B cell (primary cell): ENCODE data around the gene CMC1. TPM values are rescaled to one million over a fixed set of nuclear protein-coding genes. Genes with fewer than 3 reads are reported as not detected.
A peak's percentile ranks its signal among the peaks of the same experiment; 100 is the strongest.

ENCODE experiments used
- ATAC-seq: fragments of 200-7000 bp; cut with Tn5 transposase; one replicate; pipeline ENCODE4 v1.10.0; 2021; ENCODE audit warnings: low read depth, mild to moderate bottlenecking, moderate number of reproducible peaks, moderate library complexity
- CTCF ChIA-PET: fragments of 350-600 bp; sonication (Branson Sonifier 250); formaldehyde crosslinking; loops from one replicate; lab custom pipeline; 2021; ENCODE audit warnings: antibody characterized with exemption, inconsistent platforms; lab: Charles Lee
- POLR2A ChIA-PET: fragments of 350-600 bp; sonication (Branson Sonifier 250); formaldehyde crosslinking; loops from one replicate; lab custom pipeline; 2021; ENCODE audit warnings: antibody characterized with exemption; lab: Charles Lee
- DNase-seq: peaks from one replicate; pipeline ENCODE4 v3.0.0; 2013
- H2AFZ ChIP-seq: 2 replicates; pipeline ENCODE4 v1.6.1; 2012; ENCODE audit warnings: mild to moderate bottlenecking, low read depth, low read length; ENCODE audit not compliant: insufficient read depth, poor library complexity, severe bottlenecking
- H3K27ac ChIP-seq, 2 donors: 1 replicate in 1 of 2; 2 replicates in 1 of 2; pipeline ENCODE4 v1.5.1; 2012 to 2013; ENCODE audit warnings: low read length in 2 of 2, mild to moderate bottlenecking in 2 of 2, moderate library complexity in 1 of 2
- H3K27me3 ChIP-seq, 4 experiments: fragments of 200-600 bp in 1 of 4; sonication (generic) in 1 of 4; replicated peaks in 1 of 4; 1 replicate in 2 of 4; 2 replicates in 2 of 4; pipeline versions ENCODE4 v1.6.1 to v1.7.0; 2013 to 2016; ENCODE audit warnings: low read length in 3 of 4, mild to moderate bottlenecking in 2 of 4, mixed read lengths in 1 of 4, moderate library complexity in 1 of 4; ENCODE audit not compliant: insufficient read depth in 4 of 4, control insufficient read depth in 3 of 4; ENCODE audit errors: control extremely low read depth in 1 of 4
- H3K36me3 ChIP-seq, 2 experiments: replicated peaks in 1 of 2; 1 replicate in 1 of 2; 2 replicates in 1 of 2; pipeline versions ENCODE4 v1.6.1 to v1.7.1; 2013; ENCODE audit warnings: low read length in 1 of 2; ENCODE audit not compliant: insufficient read depth in 2 of 2, control insufficient read depth in 1 of 2; ENCODE audit errors: control extremely low read depth in 1 of 2, extremely low read depth in 1 of 2
- H3K4me1 ChIP-seq, 2 donors: fragments of 200-600 bp in 1 of 2; sonication (generic) in 1 of 2; 1 replicate in 1 of 2; 2 replicates in 1 of 2; pipeline versions ENCODE4 v1.5.1 to v1.6.1; 2013 to 2017; ENCODE audit warnings: low read length in 2 of 2; ENCODE audit not compliant: control insufficient read depth in 2 of 2, insufficient read depth in 2 of 2
- H3K4me2 ChIP-seq: replicated peaks from 2 replicates; pipeline ENCODE3; 2012; ENCODE audit warnings: mild to moderate bottlenecking, low read depth, low read length; ENCODE audit not compliant: poor library complexity, severe bottlenecking
- H3K4me3 ChIP-seq, 5 experiments: fragments of 200-600 bp in 1 of 5; sonication (generic) in 1 of 5; 1 replicate in 3 of 5; 2 replicates in 2 of 5; pipeline versions ENCODE4 v1.5.1 to v1.7.0; 2011 to 2016; ENCODE audit warnings: low read length in 4 of 5, mild to moderate bottlenecking in 4 of 5, low read depth in 2 of 5, control low read depth in 1 of 5, moderate library complexity in 1 of 5; ENCODE audit not compliant: insufficient read depth in 1 of 5; ENCODE audit errors: control extremely low read depth in 1 of 5, extremely low read depth in 1 of 5
- H3K79me2 ChIP-seq: fragments of 200-600 bp; sonication (generic); one replicate; pipeline ENCODE4 v1.6.0; 2016; ENCODE audit warnings: low read length; ENCODE audit not compliant: control insufficient read depth, insufficient read depth
- H3K9ac ChIP-seq: fragments of 200-600 bp; sonication (generic); 2 replicates; pipeline ENCODE4 v1.6.1; 2017; ENCODE audit warnings: mild to moderate bottlenecking, low read length, moderate library complexity
- H3K9me3 ChIP-seq, 3 donors: one replicate each; pipeline versions ENCODE4 v1.6.1 to v1.7.1; 2013; ENCODE audit warnings: low read length in 2 of 3; ENCODE audit not compliant: control insufficient read depth in 2 of 3, insufficient read depth in 1 of 3; ENCODE audit errors: control extremely low read depth in 1 of 3
- H4K20me1 ChIP-seq: 2 replicates; pipeline ENCODE4 v1.6.0; 2012; ENCODE audit warnings: mild to moderate bottlenecking, low read length; ENCODE audit not compliant: insufficient read depth, control insufficient read depth, poor library complexity, severe bottlenecking
- H3K27ac Mint-ChIP-seq: one replicate; pipeline ENCODE4 v1.8.0; 2021; ENCODE audit warnings: mixed read lengths
- H3K27me3 Mint-ChIP-seq: one replicate; pipeline ENCODE4 v1.8.0; 2021; ENCODE audit warnings: mixed read lengths
- H3K4me1 Mint-ChIP-seq: one replicate; pipeline ENCODE4 v1.8.0; 2021; ENCODE audit warnings: mixed read lengths
- H3K4me3 Mint-ChIP-seq: one replicate; pipeline ENCODE4 v1.8.0; 2021; ENCODE audit warnings: mixed read lengths
- H3K9me3 Mint-ChIP-seq: one replicate; pipeline ENCODE4 v1.8.0; 2022; ENCODE audit warnings: mixed read lengths; ENCODE audit not compliant: insufficient read depth
- EZH2 ChIP-seq: IDR thresholded peaks from 2 replicates; pipeline ENCODE4 v1.6.1; 2012; ENCODE audit warnings: borderline replicate concordance, low read depth, mild to moderate bottlenecking, moderate library complexity, low read length; ENCODE audit not compliant: insufficient read depth, poor library complexity, severe bottlenecking
- WGBS: methylation state at CpG from one replicate; pipeline ENCODE4 v1.1.5; 2013; ENCODE audit warnings: missing lambda C conversion rate; ENCODE audit not compliant: insufficient coverage; 5-methylcytosine and 5-hydroxymethylcytosine counted together
- intact Hi-C: fragments of 100-400 bp; cut with micrococcal nuclease; formaldehyde crosslinking; loops from one replicate; pipeline ENCODE4 v1.10.0; 2022
- polyA minus RNA-seq: library from RNA; depleted of rRNA, polyadenylated mRNA; stranded (reverse); fragments of >200 nt; gene quantifications from 2 replicates; pipeline ENCODE4 v1.2.3, GENCODE V29; 2012
- polyA plus RNA-seq: library from polyadenylated mRNA; depleted of rRNA; stranded (reverse); fragments of >200 nt; gene quantifications from 2 replicates; pipeline ENCODE4 v1.2.3, GENCODE V29; 2012
- total RNA-seq, 2 donors: library from RNA; stranded (reverse); fragments of 120-200 nt in 1 of 2; gene quantifications; 1 replicate in 1 of 2; 2 replicates in 1 of 2; pipeline versions ENCODE4 v1.2.3 to v1.2.4, GENCODE V29; 2013 to 2022
- TF ChIP-seq, protein P1 (sequence below): fragments of 200-600 bp; IDR thresholded peaks from one replicate; pipeline ENCODE4 v1.8.0; 2022; ENCODE audit warnings: antibody characterized with exemption, mild to moderate bottlenecking

Gene CMC1, protein sequence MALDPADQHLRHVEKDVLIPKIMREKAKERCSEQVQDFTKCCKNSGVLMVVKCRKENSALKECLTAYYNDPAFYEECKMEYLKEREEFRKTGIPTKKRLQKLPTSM
- 14.5 and 16.7 TPM in 2 replicates for total RNA-seq
- total RNA-seq (2013), result 8.7 TPM
- polyA plus RNA-seq, result 6.6 and 6.7 TPM in 2 replicates
- polyA minus RNA-seq, result 3.0 and 3.9 TPM in 2 replicates

DNA sequence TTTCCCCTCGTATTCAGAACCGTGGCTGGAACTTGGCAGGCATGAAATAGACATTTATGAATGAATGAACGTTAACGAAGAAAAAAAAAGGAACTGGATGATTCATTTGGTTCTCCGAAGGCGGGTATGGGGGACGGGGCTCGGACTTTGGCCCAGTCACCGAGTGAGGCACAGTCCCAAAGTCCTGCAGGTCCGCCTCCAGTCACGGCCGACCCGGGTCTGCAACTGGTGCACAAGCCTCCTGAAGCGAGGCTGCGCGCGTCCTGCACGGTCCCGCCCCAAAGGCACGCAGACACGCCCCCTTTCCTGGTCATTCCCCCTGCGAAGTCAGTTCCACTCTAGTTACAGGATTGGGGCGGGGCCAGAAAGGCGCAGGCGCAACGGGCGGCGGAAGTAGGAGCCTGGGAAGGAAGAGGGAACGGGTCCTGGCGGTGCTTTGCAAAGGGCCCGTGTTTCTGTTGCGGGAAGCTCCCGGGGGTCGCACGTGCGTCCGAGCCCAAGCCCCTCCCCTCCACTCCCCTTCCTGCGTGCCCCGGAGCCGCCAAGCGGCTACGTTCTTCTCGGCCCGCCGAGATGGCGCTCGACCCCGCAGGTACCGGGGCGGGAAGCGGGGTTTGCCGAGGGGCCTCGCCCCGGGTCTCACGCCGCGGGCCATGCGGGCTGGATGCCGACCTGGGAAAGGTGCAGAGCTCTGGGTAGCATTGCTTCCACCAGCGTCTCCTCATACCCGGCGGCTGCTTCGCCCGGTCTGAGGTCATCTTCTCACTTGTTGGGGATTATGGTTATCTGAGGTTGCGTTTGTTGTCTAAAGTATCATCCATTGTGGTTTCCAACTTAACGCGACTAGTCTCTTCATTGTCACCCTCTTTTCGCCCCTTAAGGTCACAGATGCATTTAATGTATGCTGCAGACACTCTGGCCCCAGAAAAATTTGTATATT is at the start of gene CMC1:
CMC1 (plus strand) TSS at position 399 of the 940 bp plus-strand sequence; CDS start at position 574, 175 bp downstream.
- ATAC-seq (peak; percentile 95), DNase-seq (peak; percentile 87)
- intact Hi-C loops, result loop anchor here (1.0 kb wide), 2 partner anchors 107 to 757 kb away; partner anchors contain the start of genes AZI2, SLC4A7 and ZCWPW2
- Histone ChIP-seq H3K27ac (peak within 1 kb of the TSS; percentile 35 to 62), H3K4me1 (peaks cover 17 to 22% of the 10 kb centered on the region in 2 donors), H3K9me3 (no peaks in the 10 kb centered on the region), H3K4me2 (peak within 1 kb of the TSS; percentile 77), H3K4me3 (peak within 1 kb of the TSS; percentile 71 to 88 (median 81)), H2AFZ (peak within 1 kb of the TSS; percentile 94), H3K36me3 (no peaks in the 10 kb centered on the region), H3K27me3 (no peaks in the 10 kb centered on the region), H3K9ac (peak within 1 kb of the TSS; percentile 90), H3K79me2 (peaks cover 41% of the 10 kb centered on the region), H4K20me1 (peaks cover 4% of the 10 kb centered on the region)
- H3K9me3 Mint-ChIP-seq, result no peaks in the 10 kb centered on the region
- TF ChIP-seq EZH2, result no peak
- TF ChIP-seq, protein P1, sequence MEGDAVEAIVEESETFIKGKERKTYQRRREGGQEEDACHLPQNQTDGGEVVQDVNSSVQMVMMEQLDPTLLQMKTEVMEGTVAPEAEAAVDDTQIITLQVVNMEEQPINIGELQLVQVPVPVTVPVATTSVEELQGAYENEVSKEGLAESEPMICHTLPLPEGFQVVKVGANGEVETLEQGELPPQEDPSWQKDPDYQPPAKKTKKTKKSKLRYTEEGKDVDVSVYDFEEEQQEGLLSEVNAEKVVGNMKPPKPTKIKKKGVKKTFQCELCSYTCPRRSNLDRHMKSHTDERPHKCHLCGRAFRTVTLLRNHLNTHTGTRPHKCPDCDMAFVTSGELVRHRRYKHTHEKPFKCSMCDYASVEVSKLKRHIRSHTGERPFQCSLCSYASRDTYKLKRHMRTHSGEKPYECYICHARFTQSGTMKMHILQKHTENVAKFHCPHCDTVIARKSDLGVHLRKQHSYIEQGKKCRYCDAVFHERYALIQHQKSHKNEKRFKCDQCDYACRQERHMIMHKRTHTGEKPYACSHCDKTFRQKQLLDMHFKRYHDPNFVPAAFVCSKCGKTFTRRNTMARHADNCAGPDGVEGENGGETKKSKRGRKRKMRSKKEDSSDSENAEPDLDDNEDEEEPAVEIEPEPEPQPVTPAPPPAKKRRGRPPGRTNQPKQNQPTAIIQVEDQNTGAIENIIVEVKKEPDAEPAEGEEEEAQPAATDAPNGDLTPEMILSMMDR, result no peak
- ChIA-PET POLR2A (interaction anchor here (1.5 kb wide), 1 partner anchor 107 kb away, joined by 4 read pairs; the partner anchor contains the start of genes AZI2 and ZCWPW2), CTCF (interaction anchor here (1.3 to 1.5 kb wide), 2 partner anchors 12 to 27 kb away, joined by 3 to 4 read pairs; no protein-coding TSS in a partner anchor)
- under 1% methylated on average over 62 of the region's 68 CpGs for WGBS
- peaks cover 41% of the 10 kb centered on the region for H3K4me1 Mint-ChIP-seq
- H3K27ac Mint-ChIP-seq, result peak within 1 kb of the TSS; percentile 96
- H3K27me3 Mint-ChIP-seq, result no peaks in the 10 kb centered on the region
- peak within 1 kb of the TSS; percentile 98 for H3K4me3 Mint-ChIP-seq
